WERI-Rb-1 (cell line): ENCODE data around the gene TP73.

Experiments
- DNase-seq: peaks from one replicate; pipeline ENCODE4 v3.0.0-alpha.2; 2020
- H3K27ac ChIP-seq: fragments of 250-450 bp; sonication (Bioruptor Pico); 2 replicates; pipeline ENCODE4 v1.5.1; 2020; ENCODE audit warnings: mild to moderate bottlenecking, moderate library complexity
- H3K27me3 ChIP-seq: fragments of 250-450 bp; sonication (Bioruptor Pico); 2 replicates; pipeline ENCODE4 v1.5.1; 2021; ENCODE audit warnings: mild to moderate bottlenecking, low read depth, moderate library complexity; ENCODE audit not compliant: insufficient read depth, severe bottlenecking
- H3K36me3 ChIP-seq: fragments of 250-450 bp; sonication (Bioruptor Pico); 2 replicates; pipeline ENCODE4 v1.5.1; 2020; ENCODE audit warnings: mild to moderate bottlenecking, moderate library complexity
- H3K4me3 ChIP-seq: 2 replicates; pipeline ENCODE4 v1.5.1; 2011; ENCODE audit warnings: low read depth, mild to moderate bottlenecking, control low read depth, low read length
- H3K9me3 ChIP-seq: fragments of 250-450 bp; sonication (Bioruptor Pico); 2 replicates; pipeline ENCODE4 v1.5.1; 2021; ENCODE audit warnings: mild to moderate bottlenecking, moderate library complexity; ENCODE audit not compliant: severe bottlenecking
- CTCF ChIP-seq: IDR thresholded peaks from 2 replicates; pipeline ENCODE4 v1.5.1; 2011; ENCODE audit warnings: low read depth, mild to moderate bottlenecking, control low read depth, inconsistent platforms, low read length

The TP73 gene

GRCh38 chr1:3730543-3731247, 78.4 kb downstream of the TP73 start:
- no peaks in the 10 kb centered on the region for H3K27me3 ChIP-seq
- no peak for DNase-seq
- H3K4me3 ChIP-seq, result no peak overlapping the region
- TF ChIP-seq CTCF, result no peak
- peaks cover 89% of the 10 kb centered on the region for H3K36me3 ChIP-seq
- H3K9me3 ChIP-seq, result no peaks in the 10 kb centered on the region
- H3K27ac ChIP-seq, result no peak overlapping the region

GRCh38 chr1:3731583-3732433, 79.5 kb downstream of the TP73 start:
- no peaks in the 10 kb centered on the region for H3K27me3 ChIP-seq
- no peak for TF ChIP-seq CTCF
- DNase-seq, result no peak
- no peaks in the 10 kb centered on the region for H3K9me3 ChIP-seq
- H3K36me3 ChIP-seq, result peaks cover 100% of the 10 kb centered on the region
- H3K4me3 ChIP-seq, result no peak overlapping the region
- H3K27ac ChIP-seq, result peak overlapping the region; percentile 4; the same call in 1 of the 2 replicates

GRCh38 chr1:3732434-3733093, 80.2 kb downstream of the TP73 start:
- Histone ChIP-seq H3K4me3 (no peak overlapping the region), H3K27me3 (no peaks in the 10 kb centered on the region), H3K27ac (peak overlapping the region; percentile 34; the same call in 1 of the 2 replicates), H3K9me3 (no peaks in the 10 kb centered on the region), H3K36me3 (peaks cover 100% of the 10 kb centered on the region)
- no peak for DNase-seq
- TF ChIP-seq CTCF, result no peak

- H3K27ac ChIP-seq, result peak overlapping the region; percentile 34; the same call in 1 of the 2 replicates
- no peak overlapping the region for H3K4me3 ChIP-seq
- no peaks in the 10 kb centered on the region for H3K27me3 ChIP-seq
- peaks cover 100% of the 10 kb centered on the region for H3K36me3 ChIP-seq
- no peak for DNase-seq
- H3K9me3 ChIP-seq, result no peaks in the 10 kb centered on the region
- no peak for TF ChIP-seq CTCF
These were observed 81.0 kb downstream of the TP73 start for GRCh38 chr1:3733094-3733882.

- H3K27ac ChIP-seq, result no peak overlapping the region; the same call in 1 of the 2 replicates
- no peaks in the 10 kb centered on the region for H3K27me3 ChIP-seq
- peaks cover 100% of the 10 kb centered on the region for H3K36me3 ChIP-seq
- no peaks in the 10 kb centered on the region for H3K9me3 ChIP-seq
- TF ChIP-seq CTCF, result no peak
- no peak overlapping the region for H3K4me3 ChIP-seq
- DNase-seq, result no peak
These were observed 81.7 kb downstream of the TP73 start for GRCh38 chr1:3733883-3734589.
